HEK293T (cell line): ENCODE results near the gene DDX21.

ENCODE experiments used
- ELF4 ChIP-seq: fragments of 450-650 bp; IDR thresholded peaks from 2 replicates; pipeline ENCODE4 v1.6.1; 2017; ENCODE audit warnings: antibody characterized with exemption
- FOXA1 ChIP-seq: fragments of 450-650 bp; IDR thresholded peaks from 2 replicates; pipeline ENCODE4 v1.6.1; 2016; ENCODE audit warnings: mild to moderate bottlenecking
- SP1 ChIP-seq: fragments of 450-650 bp; IDR thresholded peaks from 2 replicates; pipeline ENCODE4 v1.6.1; 2017
- SUZ12 ChIP-seq: fragments of 450-650 bp; IDR thresholded peaks from 2 replicates; pipeline ENCODE4 v1.6.1; 2016; ENCODE audit warnings: mild to moderate bottlenecking

- no peak for TF ChIP-seq SP1
- no peak for TF ChIP-seq FOXA1
- TF ChIP-seq ELF4: no peak
- no peak for TF ChIP-seq SUZ12
Measured at GRCh38 chr10:69018613-69019012, 62.6 kb downstream of the DDX21 start.
